Measurements from ENCODE around the gene CR1L.
"Not testable (repeated sequence)": the region's sequence is repeated elsewhere in the genome, so short reads cannot be mapped to it uniquely, and the experiment has no call there.

CR1L gene

GRCh38 chr1:207654320-207654719, 9.4 kb downstream of the CR1L start:
- Mint-ChIP-seq H3K9me3 (no peaks in the 10 kb centered on the region), H3K27me3 (ENCODE audit: low read depth) (peaks cover 25% of the 10 kb centered on the region), H3K27ac (no peak overlapping the region), H3K4me1 (ENCODE audit: low read depth) (no peaks in the 10 kb centered on the region), H3K36me3 (ENCODE audit: low read depth) (no peaks in the 10 kb centered on the region), H3K4me3 (no peak overlapping the region)

DNA sequence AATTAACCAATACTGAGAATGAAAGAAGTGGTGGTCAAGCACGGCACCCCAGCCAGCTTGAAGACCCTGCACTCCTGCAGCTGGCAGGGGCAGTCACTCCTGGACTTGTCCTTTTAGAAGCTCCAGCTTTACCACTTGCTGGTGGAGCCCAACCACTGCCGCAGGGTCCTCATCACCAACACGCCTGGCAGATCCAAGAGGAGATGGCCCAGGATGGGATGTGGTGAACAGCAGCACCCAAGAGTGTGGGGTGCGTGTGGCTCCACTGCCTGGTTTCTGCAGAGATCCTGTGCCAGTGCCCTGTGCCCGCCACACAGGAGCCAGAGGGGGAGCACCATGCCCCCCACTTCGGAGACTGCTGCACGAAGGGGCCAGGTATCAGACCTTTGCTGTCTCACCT, 13.5 kb downstream of the CR1L start:
- Mint-ChIP-seq H3K27ac (no peak overlapping the region), H3K27me3 (ENCODE audit: low read depth) (peaks cover 31% of the 10 kb centered on the region), H3K4me1 (ENCODE audit: low read depth) (no peaks in the 10 kb centered on the region), H3K36me3 (ENCODE audit: low read depth) (no peaks in the 10 kb centered on the region), H3K9me3 (no peaks in the 10 kb centered on the region), H3K4me3 (no peak overlapping the region)

DNA sequence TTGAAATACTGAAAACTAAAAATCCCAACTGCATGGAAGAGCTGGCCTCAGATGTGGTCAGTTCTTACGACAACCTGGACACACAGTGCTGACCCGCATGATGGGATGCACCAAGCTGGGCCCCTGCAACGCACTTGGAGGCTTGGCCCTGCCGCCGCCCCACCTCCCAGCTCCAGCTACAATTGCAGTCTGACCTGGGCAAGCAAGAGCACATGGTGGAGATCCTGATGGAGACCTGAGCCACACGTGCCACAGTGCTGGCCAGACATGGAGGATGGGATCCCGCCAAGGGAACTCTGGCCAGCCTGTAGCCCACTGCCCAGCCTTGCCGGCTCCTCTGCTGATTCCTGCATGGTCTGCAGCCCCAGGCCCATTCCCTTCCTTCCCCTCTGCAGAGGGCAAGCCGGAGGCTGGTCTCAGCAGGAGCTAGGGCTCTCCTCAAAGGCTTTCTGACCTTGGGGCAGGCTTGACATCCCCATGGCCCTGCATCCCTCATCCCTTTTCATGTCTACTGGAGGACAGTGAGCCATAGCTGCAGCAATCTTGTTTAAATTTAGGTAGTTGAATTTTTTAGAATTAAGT, 14.1 kb downstream of the CR1L start:
- no peaks in the 10 kb centered on the region for H3K9me3 Mint-ChIP-seq
- no peak overlapping the region for H3K27ac Mint-ChIP-seq
- no peaks in the 10 kb centered on the region for H3K36me3 Mint-ChIP-seq (ENCODE audit: low read depth)
- peaks cover 29% of the 10 kb centered on the region for H3K27me3 Mint-ChIP-seq (ENCODE audit: low read depth)
- no peaks in the 10 kb centered on the region for H3K4me1 Mint-ChIP-seq (ENCODE audit: low read depth)
- no peak overlapping the region for H3K4me3 Mint-ChIP-seq

DNA sequence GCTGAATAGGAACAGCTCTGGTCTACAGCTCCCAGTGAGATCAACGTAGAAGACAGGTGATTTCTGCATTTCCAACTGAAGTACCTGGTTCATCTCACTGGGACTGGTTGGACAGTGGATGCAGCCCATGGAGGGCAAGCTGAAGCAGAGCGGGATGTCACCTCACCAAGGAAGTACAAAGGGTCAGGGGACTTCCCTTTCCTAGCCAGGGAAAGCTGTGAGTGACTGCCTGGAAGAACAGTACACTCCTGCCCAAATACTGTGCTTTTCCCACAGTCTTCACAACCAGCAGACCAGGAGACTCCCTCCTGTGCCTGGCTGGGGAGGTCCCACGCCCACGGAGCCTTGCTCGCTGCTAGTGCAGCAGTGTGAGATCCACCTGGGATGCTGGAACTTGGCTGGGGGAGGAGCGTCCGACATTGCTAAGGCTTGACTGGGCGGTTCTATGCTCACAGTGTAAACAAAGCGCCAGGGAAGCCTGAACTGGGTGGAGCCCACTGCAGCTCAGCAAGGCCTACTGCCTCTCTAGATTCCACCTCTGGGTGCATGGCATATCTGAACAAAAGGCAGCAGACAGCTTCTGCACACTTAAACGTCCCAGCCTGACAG, 14.7 kb downstream of the CR1L start:
- Mint-ChIP-seq H3K4me3 (no peak overlapping the region), H3K4me1 (ENCODE audit: low read depth) (no peaks in the 10 kb centered on the region), H3K27ac (no peak overlapping the region), H3K36me3 (ENCODE audit: low read depth) (no peaks in the 10 kb centered on the region), H3K9me3 (no peaks in the 10 kb centered on the region), H3K27me3 (ENCODE audit: low read depth) (peaks cover 30% of the 10 kb centered on the region)

DNA sequence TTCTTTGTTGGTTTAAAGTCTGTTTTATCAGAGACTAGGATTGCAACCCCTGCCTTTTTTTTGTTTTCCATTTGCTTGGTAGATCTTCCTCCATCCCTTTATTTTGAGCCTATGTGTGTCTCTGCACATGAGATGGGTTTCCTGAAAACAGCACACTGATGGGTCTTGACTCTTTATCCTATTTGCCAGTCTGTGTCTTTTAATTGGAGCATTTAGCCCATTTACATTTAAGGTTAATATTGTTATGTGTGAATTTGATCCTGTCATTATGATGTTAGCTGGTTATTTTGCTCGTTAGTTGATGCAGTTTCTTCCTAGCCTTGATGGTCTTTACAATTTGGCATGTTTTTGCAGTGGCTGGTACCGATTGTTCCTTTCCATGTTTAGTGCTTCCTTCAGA, 16.5 kb downstream of the CR1L start:
- not testable (repeated sequence) for H3K4me1 Mint-ChIP-seq (ENCODE audit: low read depth)
- H3K27me3 Mint-ChIP-seq (ENCODE audit: low read depth): peaks cover 36% of the 10 kb centered on the region

DNA sequence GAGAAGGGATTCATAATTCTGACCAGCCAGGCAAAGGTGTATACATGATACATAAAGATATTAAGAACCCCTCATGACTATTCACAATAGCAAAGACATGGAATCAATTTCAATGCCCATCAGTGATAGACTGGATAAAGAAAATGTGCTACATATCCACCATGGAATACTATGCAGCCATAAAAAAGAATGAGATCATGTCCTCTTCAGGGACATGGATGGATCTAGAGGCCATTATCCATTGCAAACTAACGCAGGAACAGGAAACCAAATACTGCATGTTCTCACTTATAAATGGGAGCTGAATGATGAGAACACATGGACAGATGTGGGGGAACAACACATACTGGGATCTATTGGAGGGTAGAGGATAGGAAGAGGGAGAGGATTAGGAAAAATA, 21.4 kb downstream of the CR1L start:
- H3K4me1 Mint-ChIP-seq (ENCODE audit: low read depth): no peaks in the 10 kb centered on the region
- H3K27me3 Mint-ChIP-seq (ENCODE audit: low read depth): peaks cover 66% of the 10 kb centered on the region
- H3K27ac Mint-ChIP-seq: no peak overlapping the region
- no peaks in the 10 kb centered on the region for H3K36me3 Mint-ChIP-seq (ENCODE audit: low read depth)
- no peak overlapping the region for H3K4me3 Mint-ChIP-seq
- no peaks in the 10 kb centered on the region for H3K9me3 Mint-ChIP-seq

More for the DNA sequence above, 16.5 kb downstream of the CR1L start:
- not testable (repeated sequence) for H3K27ac Mint-ChIP-seq; H3K9me3 Mint-ChIP-seq; H3K4me3 Mint-ChIP-seq; H3K36me3 Mint-ChIP-seq (ENCODE audit: low read depth)

GRCh38 chr1:207669528-207670009, 24.6 kb downstream of the CR1L start:
- Mint-ChIP-seq H3K36me3 (ENCODE audit: low read depth) (no peaks in the 10 kb centered on the region), H3K27ac (no peak overlapping the region), H3K9me3 (no peaks in the 10 kb centered on the region), H3K27me3 (ENCODE audit: low read depth) (peaks cover 81% of the 10 kb centered on the region), H3K4me3 (no peak overlapping the region), H3K4me1 (ENCODE audit: low read depth) (no peaks in the 10 kb centered on the region)

DNA sequence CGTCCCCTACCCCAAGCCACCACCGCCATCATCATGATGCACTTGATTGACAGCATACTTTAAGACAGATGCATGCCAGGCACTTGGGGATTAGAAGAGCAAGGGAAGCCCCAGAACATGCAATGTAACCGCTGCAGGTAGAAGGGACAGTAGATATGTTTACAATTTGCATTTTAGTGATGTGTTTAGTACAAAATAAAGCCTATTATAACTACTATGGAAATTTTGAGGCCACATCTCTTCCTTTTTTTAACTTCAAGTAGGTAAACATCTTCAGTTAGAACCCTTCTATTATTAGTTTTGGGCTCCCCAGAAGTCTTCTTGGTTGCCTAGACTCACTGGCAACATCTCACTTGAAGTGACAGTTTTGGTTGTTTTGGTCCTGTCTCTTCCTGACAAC, 25.3 kb downstream of the CR1L start:
- Mint-ChIP-seq H3K36me3 (ENCODE audit: low read depth) (no peaks in the 10 kb centered on the region), H3K27me3 (ENCODE audit: low read depth) (peaks cover 79% of the 10 kb centered on the region), H3K4me3 (no peak overlapping the region), H3K4me1 (ENCODE audit: low read depth) (no peaks in the 10 kb centered on the region), H3K27ac (no peak overlapping the region), H3K9me3 (no peaks in the 10 kb centered on the region)

DNA sequence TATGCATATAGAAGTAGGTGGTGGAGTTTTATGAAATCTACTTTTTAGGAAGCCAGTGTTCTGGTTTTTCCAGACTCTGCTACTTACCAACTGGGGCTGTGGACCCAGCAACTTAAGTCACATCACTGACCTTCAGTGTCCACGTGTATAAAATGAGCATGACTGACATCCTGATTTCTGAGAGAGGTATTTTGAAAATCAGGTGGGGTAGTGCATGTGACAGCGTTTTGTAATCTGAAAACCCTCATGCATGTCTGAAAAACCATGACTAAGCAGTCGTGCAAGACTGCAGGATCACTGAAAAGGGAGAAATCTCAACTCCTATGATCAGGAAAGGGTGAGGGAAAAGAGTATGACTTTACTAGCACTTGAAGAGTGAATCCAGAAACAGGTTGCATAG, 26.1 kb downstream of the CR1L start:
- Mint-ChIP-seq H3K4me3 (no peak overlapping the region), H3K9me3 (no peaks in the 10 kb centered on the region), H3K27me3 (ENCODE audit: low read depth) (peaks cover 78% of the 10 kb centered on the region), H3K4me1 (ENCODE audit: low read depth) (no peaks in the 10 kb centered on the region), H3K27ac (no peak overlapping the region), H3K36me3 (ENCODE audit: low read depth) (no peaks in the 10 kb centered on the region)

DNA sequence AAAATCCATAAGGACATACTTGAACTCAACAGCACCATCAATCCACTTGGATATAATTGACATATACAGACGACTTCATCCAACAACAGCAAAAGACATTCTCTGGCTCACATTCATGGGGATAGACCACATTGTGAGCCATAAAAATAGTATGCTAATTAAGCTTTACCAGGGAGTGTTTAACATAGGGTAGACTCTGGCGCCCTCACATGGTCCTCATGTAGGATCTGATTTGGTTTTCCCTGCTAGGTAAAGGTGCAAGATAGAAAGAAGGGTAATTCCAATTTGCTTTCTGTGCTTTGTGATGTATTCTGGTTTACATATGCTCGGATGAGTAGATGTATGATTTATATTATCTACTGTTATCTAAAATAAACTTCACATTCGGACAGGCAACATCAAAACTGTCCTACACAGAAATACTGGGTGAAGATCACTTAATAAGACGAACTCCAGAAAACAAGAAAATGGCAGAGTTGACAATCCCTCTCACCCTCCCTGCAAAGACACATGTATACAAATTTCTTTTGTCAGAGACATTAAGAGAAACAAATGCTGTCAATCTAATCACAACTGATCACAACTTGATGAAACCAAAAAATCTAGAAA, 27.7 kb downstream of the CR1L start:
- H3K36me3 Mint-ChIP-seq (ENCODE audit: low read depth): no peaks in the 10 kb centered on the region
- H3K9me3 Mint-ChIP-seq: no peaks in the 10 kb centered on the region
- H3K4me3 Mint-ChIP-seq: no peak overlapping the region
- peaks cover 70% of the 10 kb centered on the region for H3K27me3 Mint-ChIP-seq (ENCODE audit: low read depth)
- H3K27ac Mint-ChIP-seq: no peak overlapping the region
- H3K4me1 Mint-ChIP-seq (ENCODE audit: low read depth): no peaks in the 10 kb centered on the region

DNA sequence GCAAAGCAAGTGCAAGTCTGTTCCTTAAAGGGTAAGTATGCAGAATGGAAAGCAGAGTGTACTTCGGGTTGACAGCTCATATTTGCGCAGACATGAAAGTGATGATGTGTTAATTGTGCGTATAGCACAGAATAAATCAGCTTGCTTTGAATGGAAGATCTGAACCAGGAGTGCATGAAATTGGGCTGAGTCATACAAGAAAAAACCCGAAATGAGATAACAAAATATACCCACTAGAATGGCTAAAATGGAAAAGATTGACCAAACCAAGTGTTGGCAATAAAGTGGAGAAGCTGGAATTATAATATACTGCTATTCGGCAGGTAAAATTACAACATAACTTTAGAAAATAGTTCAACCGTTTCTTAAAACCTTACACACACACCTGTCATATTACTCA, 28.5 kb downstream of the CR1L start:
- peaks cover 70% of the 10 kb centered on the region for H3K27me3 Mint-ChIP-seq (ENCODE audit: low read depth)
- H3K9me3 Mint-ChIP-seq: no peaks in the 10 kb centered on the region
- no peaks in the 10 kb centered on the region for H3K36me3 Mint-ChIP-seq (ENCODE audit: low read depth)
- no peaks in the 10 kb centered on the region for H3K4me1 Mint-ChIP-seq (ENCODE audit: low read depth)
- H3K4me3 Mint-ChIP-seq: no peak overlapping the region
- H3K27ac Mint-ChIP-seq: no peak overlapping the region

- Mint-ChIP-seq H3K27me3 (ENCODE audit: low read depth) (peaks cover 48% of the 10 kb centered on the region), H3K27ac (no peak overlapping the region), H3K4me3 (no peak overlapping the region), H3K36me3 (ENCODE audit: low read depth) (no peaks in the 10 kb centered on the region), H3K9me3 (no peaks in the 10 kb centered on the region), H3K4me1 (ENCODE audit: low read depth) (no peaks in the 10 kb centered on the region)
Observed at GRCh38 chr1:207676153-207676552, 31.2 kb downstream of the CR1L start.

DNA sequence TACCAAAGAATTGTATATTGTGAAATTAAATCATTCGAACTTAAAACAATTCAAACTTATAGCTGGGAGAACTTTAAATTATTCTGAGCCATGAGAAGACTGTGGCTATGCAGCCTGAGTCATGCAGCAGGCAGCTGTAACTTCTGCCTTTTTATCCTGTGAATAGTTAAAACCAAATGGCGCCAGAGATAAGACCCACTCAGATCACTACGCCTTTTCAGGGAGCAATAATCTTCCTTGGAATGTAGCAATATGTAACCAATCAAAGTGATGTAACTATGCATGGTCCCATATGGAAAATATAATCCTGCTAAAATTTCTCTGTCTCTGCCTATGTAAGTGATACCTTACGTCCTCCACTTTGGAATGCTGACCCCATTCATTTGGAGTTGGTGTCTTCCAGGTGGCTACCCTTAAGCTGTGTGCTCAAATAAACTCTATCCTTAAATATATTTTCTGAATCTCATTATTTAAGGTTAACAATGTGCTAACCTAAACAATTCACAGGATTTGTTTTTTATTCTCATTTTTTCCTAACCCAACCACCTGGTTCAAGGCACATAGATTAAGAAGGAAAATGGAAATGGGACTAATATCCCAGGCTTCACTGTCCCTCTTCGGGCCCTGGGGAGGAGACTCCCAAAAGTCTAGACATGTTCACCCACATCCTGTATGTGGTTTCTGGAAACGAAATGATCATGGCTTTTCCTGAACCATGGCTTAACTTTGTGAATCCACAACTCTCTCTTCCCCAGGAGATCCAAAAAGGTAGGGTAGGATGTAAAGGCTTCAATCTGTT, 35.9 kb downstream of the CR1L start:
- H3K4me3 Mint-ChIP-seq; H3K9me3 Mint-ChIP-seq; H3K4me1 Mint-ChIP-seq (ENCODE audit: low read depth); H3K27ac Mint-ChIP-seq; H3K36me3 Mint-ChIP-seq (ENCODE audit: low read depth): not testable (repeated sequence)
- H3K27me3 Mint-ChIP-seq (ENCODE audit: low read depth): peaks cover 29% of the 10 kb centered on the region

DNA sequence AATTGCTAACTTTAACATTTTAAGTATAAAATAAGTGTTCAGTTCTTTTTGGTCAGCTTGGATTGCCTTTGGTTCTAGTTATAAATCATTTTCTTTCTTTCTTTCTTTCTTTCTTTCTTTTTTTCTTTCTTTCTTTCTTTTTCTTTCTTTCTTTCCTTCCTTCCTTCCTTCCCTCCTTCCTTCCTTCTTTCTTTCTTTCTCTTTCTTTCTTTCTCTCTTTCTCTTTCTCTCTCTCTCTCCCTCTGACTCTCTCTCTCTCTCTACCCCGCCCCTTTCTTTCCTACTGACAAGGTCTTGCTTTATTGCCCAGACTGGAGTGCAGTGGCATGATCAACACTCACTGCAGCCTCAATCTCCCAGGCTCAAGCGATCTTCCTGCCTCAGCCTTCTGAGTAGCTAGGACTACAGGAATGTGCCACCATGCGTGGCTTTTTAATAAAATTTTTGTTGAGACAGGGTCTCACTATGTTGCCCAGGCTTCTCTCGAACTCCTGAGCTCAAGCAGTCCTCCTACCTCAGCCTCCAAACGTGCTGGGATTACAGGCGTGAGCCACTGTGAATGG, 38.0 kb downstream of the CR1L start:
- H3K9me3 Mint-ChIP-seq; H3K4me1 Mint-ChIP-seq (ENCODE audit: low read depth); H3K27ac Mint-ChIP-seq; H3K36me3 Mint-ChIP-seq (ENCODE audit: low read depth); H3K4me3 Mint-ChIP-seq: not testable (repeated sequence)
- H3K27me3 Mint-ChIP-seq (ENCODE audit: low read depth): peaks cover 18% of the 10 kb centered on the region

All from T-helper 1 cell treated with Interleukin-12 subunit alpha and Interleukin-12 subunit beta and Interleukin-4 antibody, amounts not matched to agents 30 μg/mL and 1 μg/mL, for 36 hours (primary cell).